Measurements from ENCODE around the gene CNDP2. TPM values are rescaled to one million over a fixed set of nuclear protein-coding genes. Genes with fewer than 3 reads are reported as not detected.

The CNDP2 gene
- total RNA-seq, 1 donor from 2014 or later: 113 TPM

DNA sequence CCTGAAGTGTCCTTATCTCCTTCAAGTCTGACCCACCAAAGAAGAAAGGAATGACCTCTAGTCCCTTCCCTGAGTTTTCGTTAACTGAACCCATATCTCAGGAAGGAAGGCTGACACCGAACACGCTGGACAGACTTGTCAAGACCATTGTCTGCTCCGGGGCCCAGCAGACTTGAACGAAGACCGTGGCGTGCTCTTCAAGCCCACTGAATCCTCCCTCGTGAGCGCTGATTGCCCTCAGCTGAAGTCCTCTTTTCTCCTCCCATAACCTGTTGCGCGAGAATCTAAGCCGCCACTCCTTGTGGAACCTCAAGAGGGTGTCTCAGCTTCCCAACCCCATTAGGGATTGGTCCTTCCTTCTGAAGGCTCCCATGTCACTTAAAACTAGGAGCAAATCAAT lies 37.5 kb downstream of the CNDP2 start:
- Mint-ChIP-seq H3K4me3 (ENCODE audit: unreplicated experiment) (no peak overlapping the region), H3K27me3 (ENCODE audit: unreplicated experiment) (peaks cover 2% of the 10 kb centered on the region), H3K36me3 (ENCODE audit: low read depth, unreplicated experiment) (no peaks in the 10 kb centered on the region), H3K27ac (ENCODE audit: unreplicated experiment) (no peak overlapping the region), H3K4me1 (ENCODE audit: unreplicated experiment) (no peaks in the 10 kb centered on the region), H3K9me3 (ENCODE audit: unreplicated experiment) (no peaks in the 10 kb centered on the region)
- TF ChIP-seq, protein P1, sequence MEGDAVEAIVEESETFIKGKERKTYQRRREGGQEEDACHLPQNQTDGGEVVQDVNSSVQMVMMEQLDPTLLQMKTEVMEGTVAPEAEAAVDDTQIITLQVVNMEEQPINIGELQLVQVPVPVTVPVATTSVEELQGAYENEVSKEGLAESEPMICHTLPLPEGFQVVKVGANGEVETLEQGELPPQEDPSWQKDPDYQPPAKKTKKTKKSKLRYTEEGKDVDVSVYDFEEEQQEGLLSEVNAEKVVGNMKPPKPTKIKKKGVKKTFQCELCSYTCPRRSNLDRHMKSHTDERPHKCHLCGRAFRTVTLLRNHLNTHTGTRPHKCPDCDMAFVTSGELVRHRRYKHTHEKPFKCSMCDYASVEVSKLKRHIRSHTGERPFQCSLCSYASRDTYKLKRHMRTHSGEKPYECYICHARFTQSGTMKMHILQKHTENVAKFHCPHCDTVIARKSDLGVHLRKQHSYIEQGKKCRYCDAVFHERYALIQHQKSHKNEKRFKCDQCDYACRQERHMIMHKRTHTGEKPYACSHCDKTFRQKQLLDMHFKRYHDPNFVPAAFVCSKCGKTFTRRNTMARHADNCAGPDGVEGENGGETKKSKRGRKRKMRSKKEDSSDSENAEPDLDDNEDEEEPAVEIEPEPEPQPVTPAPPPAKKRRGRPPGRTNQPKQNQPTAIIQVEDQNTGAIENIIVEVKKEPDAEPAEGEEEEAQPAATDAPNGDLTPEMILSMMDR (IDR thresholded peaks at IDR 0.05; ENCODE audit: unreplicated experiment): no peak
- no peak for DNase-seq (ENCODE audit: low spot score)

DNA sequence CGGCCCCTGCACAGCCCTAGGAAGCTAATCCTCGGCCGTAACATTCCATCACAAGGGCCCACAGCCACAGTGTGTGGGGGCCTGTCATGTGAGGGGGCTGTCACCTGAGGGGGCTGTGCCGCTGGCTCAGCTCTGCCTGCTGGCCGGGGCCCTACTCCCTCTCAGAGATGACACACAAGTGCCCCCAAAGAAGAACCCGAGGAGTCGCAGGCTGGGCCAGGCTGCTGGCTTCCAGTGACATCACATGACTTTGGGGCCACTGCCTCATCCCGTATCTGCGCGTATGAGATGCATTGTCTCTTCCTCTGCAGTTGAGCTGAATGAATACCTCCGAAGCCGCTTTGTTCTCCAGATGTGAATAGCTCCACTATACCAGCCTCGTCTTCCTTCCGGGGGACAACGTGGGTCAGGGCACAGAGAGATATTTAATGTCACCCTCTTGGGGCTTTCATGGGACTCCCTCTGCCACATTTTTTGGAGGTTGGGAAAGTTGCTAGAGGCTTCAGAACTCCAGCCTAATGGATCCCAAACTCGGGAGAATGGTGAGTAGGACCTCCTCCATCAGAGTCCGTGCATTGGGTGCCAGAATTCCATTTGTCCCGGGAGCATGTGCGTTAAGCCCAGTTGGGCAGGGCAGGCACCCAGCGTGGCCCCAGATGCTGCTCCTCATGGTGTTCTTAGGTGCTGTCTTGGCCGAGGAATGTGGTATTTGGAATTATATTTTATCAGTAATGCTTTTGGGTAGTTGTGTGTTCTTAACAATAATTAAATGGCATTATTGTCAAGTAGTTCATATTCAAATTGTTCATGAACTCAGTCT lies 38.2 kb downstream of the CNDP2 start, which contains the start of gene CNDP1:
Gene CNDP1, plus strand, starts transcription at position 351 of the 820 bp plus-strand sequence. Its CDS starts 168 bp downstream, at position 519.
- Mint-ChIP-seq H3K27me3 (ENCODE audit: unreplicated experiment) (peaks cover 2% of the 10 kb centered on the region), H3K4me3 (ENCODE audit: unreplicated experiment) (no peak within 1 kb of the TSS), H3K36me3 (ENCODE audit: low read depth, unreplicated experiment) (no peaks in the 10 kb centered on the region), H3K4me1 (ENCODE audit: unreplicated experiment) (no peaks in the 10 kb centered on the region), H3K27ac (ENCODE audit: unreplicated experiment) (no peak within 1 kb of the TSS), H3K9me3 (ENCODE audit: unreplicated experiment) (no peaks in the 10 kb centered on the region)
- TF ChIP-seq, protein P1 (IDR thresholded peaks at IDR 0.05; ENCODE audit: unreplicated experiment): no peak
- no peak for DNase-seq (ENCODE audit: low spot score)

DNA sequence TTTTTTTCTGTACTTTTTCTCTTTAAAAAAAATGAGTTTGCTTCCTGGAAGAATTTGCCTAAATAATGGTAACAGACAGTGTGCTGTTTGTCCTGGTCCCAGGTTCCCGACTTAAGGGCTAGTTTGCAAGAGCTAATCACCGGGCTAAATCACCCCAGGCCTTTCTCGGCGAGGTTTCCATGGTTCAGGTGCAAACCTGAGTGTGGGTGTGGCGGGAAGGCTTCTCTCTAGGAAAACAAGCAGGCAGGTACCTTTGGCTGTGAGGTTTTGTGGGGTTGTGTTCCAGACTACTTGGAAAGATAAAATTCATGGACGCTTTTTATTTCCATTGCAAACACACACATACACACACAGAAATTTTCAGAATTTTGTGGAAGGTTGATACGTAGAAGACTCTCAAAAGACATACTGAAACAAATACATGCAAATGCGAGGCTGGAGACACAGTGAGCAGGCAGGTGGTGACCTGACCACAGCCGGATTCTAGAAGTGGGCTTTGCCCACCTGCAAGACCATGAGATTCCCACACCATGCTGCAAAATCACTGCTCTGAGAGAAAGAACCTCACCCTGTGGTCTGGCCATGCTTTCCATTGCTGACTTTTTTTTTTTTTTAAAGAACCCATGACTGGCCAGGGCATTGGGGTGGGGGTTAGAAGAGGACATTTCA lies 39.0 kb downstream of the CNDP2 start:
- Mint-ChIP-seq H3K27ac (ENCODE audit: unreplicated experiment) (no peak overlapping the region), H3K27me3 (ENCODE audit: unreplicated experiment) (peaks cover 2% of the 10 kb centered on the region), H3K4me3 (ENCODE audit: unreplicated experiment) (no peak overlapping the region), H3K36me3 (ENCODE audit: low read depth, unreplicated experiment) (no peaks in the 10 kb centered on the region), H3K9me3 (ENCODE audit: unreplicated experiment) (no peaks in the 10 kb centered on the region), H3K4me1 (ENCODE audit: unreplicated experiment) (no peaks in the 10 kb centered on the region)
- no peak for DNase-seq (ENCODE audit: low spot score)
- TF ChIP-seq, protein P1 (IDR thresholded peaks at IDR 0.05; ENCODE audit: unreplicated experiment): no peak

DNA sequence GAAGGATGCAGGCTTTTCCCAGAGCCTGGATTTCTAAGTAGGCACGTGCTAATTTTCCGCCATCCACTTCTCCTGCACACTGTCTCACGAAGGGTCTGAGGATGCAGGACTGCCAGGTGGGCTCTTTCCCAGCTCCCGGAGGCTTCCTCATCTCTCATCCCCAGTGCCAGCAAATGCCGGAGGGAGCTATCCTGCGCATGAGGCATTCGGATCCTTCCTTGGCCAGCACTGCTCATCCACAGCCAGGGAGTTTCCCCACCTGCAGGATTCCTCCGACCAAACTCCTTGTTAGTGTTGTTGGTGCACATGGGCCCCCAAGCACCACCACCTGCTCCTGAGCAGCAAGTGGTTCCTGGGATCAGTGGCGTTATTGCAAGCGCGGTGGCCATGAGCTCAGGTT lies 43.1 kb downstream of the CNDP2 start:
- no peaks in the 10 kb centered on the region for H3K4me1 Mint-ChIP-seq (ENCODE audit: unreplicated experiment)
- H3K4me3 Mint-ChIP-seq (ENCODE audit: unreplicated experiment): no peak overlapping the region
- H3K27me3 Mint-ChIP-seq (ENCODE audit: unreplicated experiment): peaks cover 1% of the 10 kb centered on the region
- no peak for DNase-seq (ENCODE audit: low spot score)
- H3K27ac Mint-ChIP-seq (ENCODE audit: unreplicated experiment): no peak overlapping the region
- TF ChIP-seq, protein P1 (IDR thresholded peaks at IDR 0.05; ENCODE audit: unreplicated experiment): no peak
- no peaks in the 10 kb centered on the region for H3K9me3 Mint-ChIP-seq (ENCODE audit: unreplicated experiment)
- no peaks in the 10 kb centered on the region for H3K36me3 Mint-ChIP-seq (ENCODE audit: low read depth, unreplicated experiment)
